Measurements from ENCODE around the gene AP1M1.
"Not testable (repeated sequence)": the region's sequence is repeated elsewhere in the genome, so short reads cannot be mapped to it uniquely, and the experiment has no call there.

Gene AP1M1

DNA sequence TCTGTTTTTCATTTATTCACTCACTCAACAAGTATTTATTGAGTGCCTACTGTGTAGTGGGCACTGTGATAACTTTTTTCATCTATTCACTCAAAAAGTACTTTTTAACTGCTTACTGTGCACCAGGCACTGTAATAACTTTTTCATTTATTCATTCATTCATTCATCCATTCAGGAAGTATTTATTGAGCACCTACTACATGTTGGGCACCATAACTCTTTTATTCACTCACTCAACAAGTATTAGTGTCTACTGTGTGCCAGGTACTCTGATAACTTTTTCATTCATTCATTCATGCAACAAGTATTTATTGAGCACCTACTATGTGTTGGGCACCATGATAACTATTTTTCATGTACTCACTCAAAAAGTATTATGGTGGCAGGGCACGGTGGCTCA is 31.3 kb upstream of the AP1M1 start:
- no peak for DNase-seq (ENCODE audit: low read depth)
- H3K4me3 ChIP-seq (ENCODE audit: control insufficient read depth, low read depth, low read length) = no peak overlapping the region
- TF ChIP-seq, protein P1, sequence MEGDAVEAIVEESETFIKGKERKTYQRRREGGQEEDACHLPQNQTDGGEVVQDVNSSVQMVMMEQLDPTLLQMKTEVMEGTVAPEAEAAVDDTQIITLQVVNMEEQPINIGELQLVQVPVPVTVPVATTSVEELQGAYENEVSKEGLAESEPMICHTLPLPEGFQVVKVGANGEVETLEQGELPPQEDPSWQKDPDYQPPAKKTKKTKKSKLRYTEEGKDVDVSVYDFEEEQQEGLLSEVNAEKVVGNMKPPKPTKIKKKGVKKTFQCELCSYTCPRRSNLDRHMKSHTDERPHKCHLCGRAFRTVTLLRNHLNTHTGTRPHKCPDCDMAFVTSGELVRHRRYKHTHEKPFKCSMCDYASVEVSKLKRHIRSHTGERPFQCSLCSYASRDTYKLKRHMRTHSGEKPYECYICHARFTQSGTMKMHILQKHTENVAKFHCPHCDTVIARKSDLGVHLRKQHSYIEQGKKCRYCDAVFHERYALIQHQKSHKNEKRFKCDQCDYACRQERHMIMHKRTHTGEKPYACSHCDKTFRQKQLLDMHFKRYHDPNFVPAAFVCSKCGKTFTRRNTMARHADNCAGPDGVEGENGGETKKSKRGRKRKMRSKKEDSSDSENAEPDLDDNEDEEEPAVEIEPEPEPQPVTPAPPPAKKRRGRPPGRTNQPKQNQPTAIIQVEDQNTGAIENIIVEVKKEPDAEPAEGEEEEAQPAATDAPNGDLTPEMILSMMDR (conservative IDR thresholded peaks at IDR 0.05; ENCODE audit: control insufficient read depth, insufficient read depth, low read depth, low read length) = no peak

DNA sequence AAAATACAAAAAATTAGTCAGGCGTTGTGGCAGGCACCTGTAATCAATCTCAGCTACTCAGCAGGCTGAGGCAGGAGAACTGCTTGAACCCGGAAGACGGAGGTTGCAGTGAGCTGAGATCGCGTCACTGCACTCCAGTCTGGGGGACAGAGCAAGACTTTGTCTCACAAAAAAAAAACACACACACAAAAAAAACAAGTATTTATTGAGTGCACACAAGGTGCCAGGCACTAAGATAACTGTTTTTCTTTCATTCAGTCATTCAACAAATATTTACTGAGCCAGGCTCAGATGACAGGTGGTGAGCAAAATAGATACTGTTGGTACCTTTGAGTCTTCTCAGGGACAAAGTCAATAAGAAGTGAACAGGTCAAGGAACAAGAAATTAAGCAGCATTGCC is 30.7 kb upstream of the AP1M1 start:
- TF ChIP-seq, protein P1 (conservative IDR thresholded peaks at IDR 0.05; ENCODE audit: control insufficient read depth, insufficient read depth, low read depth, low read length) = no peak
- no peak overlapping the region for H3K4me3 ChIP-seq (ENCODE audit: control insufficient read depth, low read depth, low read length)
- no peak for DNase-seq (ENCODE audit: low read depth)

DNA sequence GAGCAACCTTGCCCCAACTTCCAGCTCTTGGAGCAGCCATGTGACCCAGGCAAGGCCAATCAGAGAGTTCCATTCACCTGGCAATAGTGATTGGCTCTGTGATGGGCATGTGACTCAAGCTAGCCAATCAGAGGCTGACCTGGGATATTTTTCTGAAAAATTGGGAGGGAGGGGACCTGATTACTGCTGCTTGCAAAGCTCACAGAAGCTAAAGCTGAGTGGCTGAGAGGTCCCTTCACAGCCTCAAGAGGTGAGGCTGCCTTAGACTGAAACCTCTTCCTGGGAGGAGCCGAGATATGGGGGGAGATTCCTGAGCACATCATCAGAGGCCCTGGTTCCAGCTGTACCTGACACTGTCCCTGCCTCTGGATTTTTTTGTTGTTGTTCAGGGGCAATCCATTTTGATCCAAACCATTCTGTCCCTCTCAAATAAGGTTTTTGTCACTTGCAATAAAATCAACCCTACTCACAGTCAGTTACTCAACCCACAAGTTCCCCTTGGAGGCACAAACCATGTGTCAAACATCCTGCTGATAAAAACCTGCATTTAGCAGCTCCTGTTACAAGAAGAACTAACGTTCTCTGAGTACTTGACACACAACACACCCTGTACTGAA is 29.1 kb upstream of the AP1M1 start:
- TF ChIP-seq, protein P1 (conservative IDR thresholded peaks at IDR 0.05; ENCODE audit: control insufficient read depth, insufficient read depth, low read depth, low read length) = no peak
- H3K4me3 ChIP-seq (ENCODE audit: control insufficient read depth, low read depth, low read length) = no peak overlapping the region
- no peak for DNase-seq (ENCODE audit: low read depth)

DNA sequence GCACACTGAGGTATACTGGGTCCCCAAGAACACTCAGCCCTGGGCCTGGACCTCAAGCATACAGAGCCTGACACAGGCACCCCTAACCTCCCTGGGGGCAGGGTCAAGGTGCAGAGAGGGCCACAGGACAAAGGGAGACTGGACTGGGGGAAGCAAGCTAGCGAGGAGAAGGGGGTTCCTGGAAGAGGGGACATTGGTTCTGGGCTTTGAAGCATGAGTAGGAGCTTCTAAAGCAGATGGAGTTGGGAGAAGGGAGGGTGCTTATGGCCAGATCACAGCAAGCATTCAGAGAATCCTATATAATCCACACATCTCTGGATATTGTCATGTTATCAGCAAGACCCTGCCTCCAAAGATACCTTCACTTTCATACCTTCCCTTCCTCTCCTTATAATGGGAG is 27.6 kb upstream of the AP1M1 start:
- DNase-seq (ENCODE audit: low read depth) = no peak
- H3K4me3 ChIP-seq (ENCODE audit: control insufficient read depth, low read depth, low read length) = no peak overlapping the region
- TF ChIP-seq, protein P1 (conservative IDR thresholded peaks at IDR 0.05; ENCODE audit: control insufficient read depth, insufficient read depth, low read depth, low read length) = no peak

DNA sequence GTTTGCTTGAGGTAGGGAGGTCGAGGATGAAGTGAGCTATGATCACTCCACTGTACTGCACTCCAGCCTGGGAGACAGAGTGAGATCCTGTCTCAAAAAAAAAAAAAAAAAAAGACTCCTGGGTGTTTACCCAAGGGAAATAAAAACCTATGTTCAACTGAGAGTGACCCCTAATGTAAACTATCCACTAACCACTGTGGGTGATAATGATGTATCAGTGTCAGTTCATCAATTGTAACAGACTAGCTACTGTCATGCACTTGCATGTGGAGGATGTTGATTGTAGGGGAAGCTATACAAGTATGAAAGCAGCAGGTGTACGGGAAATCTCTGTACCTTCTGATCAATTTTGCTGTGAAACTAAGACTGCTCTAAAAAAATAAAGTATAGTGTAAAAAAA is 21.8 kb upstream of the AP1M1 start:
- TF ChIP-seq, protein P1 (conservative IDR thresholded peaks at IDR 0.05; ENCODE audit: control insufficient read depth, insufficient read depth, low read depth, low read length) = no peak
- DNase-seq (ENCODE audit: low read depth) = no peak
- no peak overlapping the region for H3K4me3 ChIP-seq (ENCODE audit: control insufficient read depth, low read depth, low read length)

DNA sequence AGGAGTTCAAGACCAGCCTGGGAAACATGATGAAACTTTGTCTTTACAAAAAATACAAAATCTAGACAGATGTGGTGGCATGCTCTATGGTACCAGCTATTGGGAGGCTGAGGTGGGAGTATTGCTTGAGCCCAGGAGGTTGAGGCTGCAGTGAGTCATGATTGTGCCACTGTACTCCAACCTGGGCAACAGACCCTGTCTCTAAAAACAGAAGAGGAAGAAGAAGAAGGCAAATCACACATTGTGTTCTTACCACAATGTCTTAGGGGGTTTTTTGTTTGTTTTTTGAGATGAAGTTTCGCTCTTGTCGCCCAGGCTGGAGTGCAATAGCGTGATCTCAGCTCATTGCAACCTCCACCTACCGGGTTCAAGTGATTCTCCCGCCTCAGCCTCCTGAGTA is 18.8 kb upstream of the AP1M1 start:
- DNase-seq (ENCODE audit: low read depth); H3K4me3 ChIP-seq (ENCODE audit: control insufficient read depth, low read depth, low read length): not testable (repeated sequence)

DNA sequence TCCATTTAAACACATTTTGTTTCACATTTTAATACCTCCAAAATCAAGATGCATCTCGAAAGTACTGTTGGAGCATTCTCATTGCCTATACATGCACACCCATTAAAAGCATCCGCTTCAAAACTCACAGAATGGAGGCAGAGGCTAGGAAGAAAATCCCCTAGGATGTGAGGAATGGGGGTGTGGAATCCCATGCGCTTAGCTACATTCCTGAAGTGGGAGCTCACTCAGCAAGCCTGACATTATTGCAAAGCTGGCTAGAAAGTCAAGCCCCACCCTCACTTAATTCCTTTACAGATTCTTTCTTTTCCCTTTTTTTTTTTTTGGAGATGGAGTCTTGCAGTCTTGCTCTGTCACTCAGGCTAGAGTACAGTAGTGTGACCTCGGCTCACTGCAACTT is 17.1 kb upstream of the AP1M1 start:
- DNase-seq (ENCODE audit: low read depth) = peak; percentile 77
- TF ChIP-seq, protein P1 (conservative IDR thresholded peaks at IDR 0.05; ENCODE audit: control insufficient read depth, insufficient read depth, low read depth, low read length) = no peak

More for the DNA sequence above, 17.1 kb upstream of the AP1M1 start:
- no peak overlapping the region for H3K4me3 ChIP-seq (ENCODE audit: control insufficient read depth, low read depth, low read length)

All from fibroblast of mammary gland (primary cell).